HEK293 (cell line): ENCODE results near the gene CHRNE.

Experiments
- BCL11A ChIP-seq: fragments of 450-650 bp; formaldehyde crosslinking; IDR thresholded peaks from 2 replicates; pipeline ENCODE4 v1.5.1; 2016; ENCODE audit warnings: low read depth, missing biosample characterization, missing genetic modification characterization
- KLF9 ChIP-seq: fragments of 450-650 bp; formaldehyde crosslinking; IDR thresholded peaks from 2 replicates; pipeline ENCODE4 v1.5.1; 2016; ENCODE audit warnings: missing biosample characterization, missing genetic modification characterization, low read depth
- MZF1 ChIP-seq: fragments of 450-650 bp; formaldehyde crosslinking; IDR thresholded peaks from 2 replicates; pipeline ENCODE4 v1.5.1; 2017; ENCODE audit warnings: missing biosample characterization, missing genetic modification characterization, borderline replicate concordance
- OSR2 ChIP-seq: fragments of 450-650 bp; formaldehyde crosslinking; IDR thresholded peaks from 2 replicates; pipeline ENCODE4 v1.5.1; 2016; ENCODE audit warnings: missing biosample characterization, missing genetic modification characterization
- SP7 ChIP-seq: fragments of 450-650 bp; formaldehyde crosslinking; IDR thresholded peaks from 2 replicates; pipeline ENCODE4 v1.5.1; 2016; ENCODE audit warnings: missing biosample characterization, missing genetic modification characterization
- WT1 ChIP-seq: fragments of 450-650 bp; formaldehyde crosslinking; IDR thresholded peaks from 2 replicates; pipeline ENCODE4 v1.5.1; 2016; ENCODE audit warnings: missing biosample characterization, missing genetic modification characterization
- YY1 ChIP-seq: fragments of 450-650 bp; formaldehyde crosslinking; IDR thresholded peaks from 2 replicates; pipeline ENCODE4 v1.5.1; 2018; ENCODE audit warnings: missing biosample characterization, missing genetic modification characterization
- ZNF138 ChIP-seq: fragments of 450-650 bp; formaldehyde crosslinking; IDR thresholded peaks from 2 replicates; pipeline ENCODE4 v1.5.1; 2016; ENCODE audit warnings: missing biosample characterization, missing genetic modification characterization, borderline replicate concordance
- ZNF660 ChIP-seq: fragments of 450-650 bp; IDR thresholded peaks from 2 replicates; pipeline ENCODE4 v1.5.1; 2018; ENCODE audit warnings: missing biosample characterization, mild to moderate bottlenecking, missing genetic modification characterization
- ZSCAN23 ChIP-seq: fragments of 450-650 bp; formaldehyde crosslinking; IDR thresholded peaks from 2 replicates; pipeline ENCODE4 v1.5.1; 2016; ENCODE audit warnings: missing biosample characterization, missing genetic modification characterization
- TF ChIP-seq, protein P1 (sequence below): fragments of 450-650 bp; formaldehyde crosslinking; IDR thresholded peaks from 2 replicates; pipeline ENCODE4 v1.5.1; 2016; ENCODE audit warnings: missing biosample characterization, missing genetic modification characterization
- TF ChIP-seq, protein P2 (sequence below): fragments of 450-650 bp; formaldehyde crosslinking; IDR thresholded peaks from 2 replicates; pipeline ENCODE4 v1.5.1; 2016; ENCODE audit warnings: missing biosample characterization, missing genetic modification characterization
- TF ChIP-seq, protein P3 (sequence below): fragments of 450-650 bp; formaldehyde crosslinking; IDR thresholded peaks from 2 replicates; pipeline ENCODE4 v1.5.1; 2016; ENCODE audit warnings: missing biosample characterization, missing genetic modification characterization

DNA sequence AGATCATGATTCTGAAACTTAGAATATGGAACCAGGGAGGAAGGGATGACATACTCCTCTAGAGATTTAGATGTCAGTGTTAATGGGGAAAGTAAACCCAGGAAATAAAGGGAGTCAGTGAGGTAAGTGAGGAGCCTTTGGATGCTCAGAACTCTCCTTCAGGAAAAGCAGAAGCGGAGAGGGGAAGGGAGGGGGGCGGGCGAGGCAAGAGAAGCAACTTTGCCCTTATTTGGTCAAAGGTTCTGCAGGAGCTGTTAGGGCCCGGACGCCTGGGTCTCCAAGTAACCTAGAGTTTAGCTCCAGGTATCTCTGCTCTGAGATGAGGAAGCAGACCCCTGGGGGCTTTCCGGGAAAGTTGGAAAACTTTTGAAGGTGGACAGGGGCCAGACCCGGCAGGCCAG lies 44.1 kb upstream of the CHRNE start:
- TF ChIP-seq KLF9 (tag by site-specific recombination) (no peak), YY1 (no peak), WT1 (tag by site-specific recombination) (0 out of 2 replicates have a peak, but pooled peaks have one; percentile 26), ZNF660 (no peak), ZNF138 (tag by site-specific recombination) (no peak), BCL11A (tag by site-specific recombination) (no peak), SP7 (tag by site-specific recombination) (no peak), ZSCAN23 (tag by site-specific recombination) (no peak), MZF1 (no peak), OSR2 (tag by site-specific recombination) (no peak)
- TF ChIP-seq, protein P1, sequence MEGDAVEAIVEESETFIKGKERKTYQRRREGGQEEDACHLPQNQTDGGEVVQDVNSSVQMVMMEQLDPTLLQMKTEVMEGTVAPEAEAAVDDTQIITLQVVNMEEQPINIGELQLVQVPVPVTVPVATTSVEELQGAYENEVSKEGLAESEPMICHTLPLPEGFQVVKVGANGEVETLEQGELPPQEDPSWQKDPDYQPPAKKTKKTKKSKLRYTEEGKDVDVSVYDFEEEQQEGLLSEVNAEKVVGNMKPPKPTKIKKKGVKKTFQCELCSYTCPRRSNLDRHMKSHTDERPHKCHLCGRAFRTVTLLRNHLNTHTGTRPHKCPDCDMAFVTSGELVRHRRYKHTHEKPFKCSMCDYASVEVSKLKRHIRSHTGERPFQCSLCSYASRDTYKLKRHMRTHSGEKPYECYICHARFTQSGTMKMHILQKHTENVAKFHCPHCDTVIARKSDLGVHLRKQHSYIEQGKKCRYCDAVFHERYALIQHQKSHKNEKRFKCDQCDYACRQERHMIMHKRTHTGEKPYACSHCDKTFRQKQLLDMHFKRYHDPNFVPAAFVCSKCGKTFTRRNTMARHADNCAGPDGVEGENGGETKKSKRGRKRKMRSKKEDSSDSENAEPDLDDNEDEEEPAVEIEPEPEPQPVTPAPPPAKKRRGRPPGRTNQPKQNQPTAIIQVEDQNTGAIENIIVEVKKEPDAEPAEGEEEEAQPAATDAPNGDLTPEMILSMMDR (tag by site-specific recombination), result no peak
- TF ChIP-seq, protein P2, sequence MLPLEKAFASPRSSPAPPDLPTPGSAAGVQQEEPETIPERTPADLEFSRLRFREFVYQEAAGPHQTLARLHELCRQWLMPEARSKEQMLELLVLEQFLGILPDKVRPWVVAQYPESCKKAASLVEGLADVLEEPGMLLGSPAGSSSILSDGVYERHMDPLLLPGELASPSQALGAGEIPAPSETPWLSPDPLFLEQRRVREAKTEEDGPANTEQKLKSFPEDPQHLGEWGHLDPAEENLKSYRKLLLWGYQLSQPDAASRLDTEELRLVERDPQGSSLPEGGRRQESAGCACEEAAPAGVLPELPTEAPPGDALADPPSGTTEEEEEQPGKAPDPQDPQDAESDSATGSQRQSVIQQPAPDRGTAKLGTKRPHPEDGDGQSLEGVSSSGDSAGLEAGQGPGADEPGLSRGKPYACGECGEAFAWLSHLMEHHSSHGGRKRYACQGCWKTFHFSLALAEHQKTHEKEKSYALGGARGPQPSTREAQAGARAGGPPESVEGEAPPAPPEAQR (tag by site-specific recombination), result no peak
- TF ChIP-seq, protein P3, sequence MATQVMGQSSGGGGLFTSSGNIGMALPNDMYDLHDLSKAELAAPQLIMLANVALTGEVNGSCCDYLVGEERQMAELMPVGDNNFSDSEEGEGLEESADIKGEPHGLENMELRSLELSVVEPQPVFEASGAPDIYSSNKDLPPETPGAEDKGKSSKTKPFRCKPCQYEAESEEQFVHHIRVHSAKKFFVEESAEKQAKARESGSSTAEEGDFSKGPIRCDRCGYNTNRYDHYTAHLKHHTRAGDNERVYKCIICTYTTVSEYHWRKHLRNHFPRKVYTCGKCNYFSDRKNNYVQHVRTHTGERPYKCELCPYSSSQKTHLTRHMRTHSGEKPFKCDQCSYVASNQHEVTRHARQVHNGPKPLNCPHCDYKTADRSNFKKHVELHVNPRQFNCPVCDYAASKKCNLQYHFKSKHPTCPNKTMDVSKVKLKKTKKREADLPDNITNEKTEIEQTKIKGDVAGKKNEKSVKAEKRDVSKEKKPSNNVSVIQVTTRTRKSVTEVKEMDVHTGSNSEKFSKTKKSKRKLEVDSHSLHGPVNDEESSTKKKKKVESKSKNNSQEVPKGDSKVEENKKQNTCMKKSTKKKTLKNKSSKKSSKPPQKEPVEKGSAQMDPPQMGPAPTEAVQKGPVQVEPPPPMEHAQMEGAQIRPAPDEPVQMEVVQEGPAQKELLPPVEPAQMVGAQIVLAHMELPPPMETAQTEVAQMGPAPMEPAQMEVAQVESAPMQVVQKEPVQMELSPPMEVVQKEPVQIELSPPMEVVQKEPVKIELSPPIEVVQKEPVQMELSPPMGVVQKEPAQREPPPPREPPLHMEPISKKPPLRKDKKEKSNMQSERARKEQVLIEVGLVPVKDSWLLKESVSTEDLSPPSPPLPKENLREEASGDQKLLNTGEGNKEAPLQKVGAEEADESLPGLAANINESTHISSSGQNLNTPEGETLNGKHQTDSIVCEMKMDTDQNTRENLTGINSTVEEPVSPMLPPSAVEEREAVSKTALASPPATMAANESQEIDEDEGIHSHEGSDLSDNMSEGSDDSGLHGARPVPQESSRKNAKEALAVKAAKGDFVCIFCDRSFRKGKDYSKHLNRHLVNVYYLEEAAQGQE (tag by site-specific recombination), result no peak
